Testis (tissue), 2 donors: ENCODE measurements around the gene ZGPAT.

ENCODE experiments used
- POLR2A ChIP-seq: fragments of 450-650 bp; IDR thresholded peaks from one replicate; pipeline ENCODE4 v1.6.1; 2017; ENCODE audit warnings: antibody characterized with exemption, mild to moderate bottlenecking, moderate library complexity
- TF ChIP-seq, protein P1 (sequence below), 3 experiments: fragments of 450-650 bp in 2 of 3; fragments of 200-600 bp in 1 of 3; sonication (generic) in 1 of 3; IDR thresholded peaks; one replicate each; pipeline ENCODE4 v1.5.1; 2016 to 2019; ENCODE audit warnings: antibody characterized with exemption in 3 of 3, mild to moderate bottlenecking in 2 of 3, moderate library complexity in 1 of 3

GRCh38 chr20:63739130-63740069, 31.6 kb downstream of the ZGPAT start, which contains the start of gene SLC2A4RG:
- TF ChIP-seq, protein P1, sequence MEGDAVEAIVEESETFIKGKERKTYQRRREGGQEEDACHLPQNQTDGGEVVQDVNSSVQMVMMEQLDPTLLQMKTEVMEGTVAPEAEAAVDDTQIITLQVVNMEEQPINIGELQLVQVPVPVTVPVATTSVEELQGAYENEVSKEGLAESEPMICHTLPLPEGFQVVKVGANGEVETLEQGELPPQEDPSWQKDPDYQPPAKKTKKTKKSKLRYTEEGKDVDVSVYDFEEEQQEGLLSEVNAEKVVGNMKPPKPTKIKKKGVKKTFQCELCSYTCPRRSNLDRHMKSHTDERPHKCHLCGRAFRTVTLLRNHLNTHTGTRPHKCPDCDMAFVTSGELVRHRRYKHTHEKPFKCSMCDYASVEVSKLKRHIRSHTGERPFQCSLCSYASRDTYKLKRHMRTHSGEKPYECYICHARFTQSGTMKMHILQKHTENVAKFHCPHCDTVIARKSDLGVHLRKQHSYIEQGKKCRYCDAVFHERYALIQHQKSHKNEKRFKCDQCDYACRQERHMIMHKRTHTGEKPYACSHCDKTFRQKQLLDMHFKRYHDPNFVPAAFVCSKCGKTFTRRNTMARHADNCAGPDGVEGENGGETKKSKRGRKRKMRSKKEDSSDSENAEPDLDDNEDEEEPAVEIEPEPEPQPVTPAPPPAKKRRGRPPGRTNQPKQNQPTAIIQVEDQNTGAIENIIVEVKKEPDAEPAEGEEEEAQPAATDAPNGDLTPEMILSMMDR (IDR thresholded peaks at IDR 0.05) = no peak
- TF ChIP-seq POLR2A = no peak
